Lung (tissue), 12 donors: ENCODE measurements around the gene SDF2L1. TPM values are rescaled to one million over a fixed set of nuclear protein-coding genes. Genes with fewer than 3 reads are reported as not detected.
"Not testable (repeated sequence)": the region's sequence is repeated elsewhere in the genome, so short reads cannot be mapped to it uniquely, and the experiment has no call there.

Source experiments
- ATAC-seq: fragments of 200-7000 bp; cut with Tn5 transposase; one replicate; pipeline ENCODE4 v1.9.1; 2020; ENCODE audit warnings: moderate number of reproducible peaks; ENCODE audit not compliant: insufficient read depth, low FRiP score
- DNase-seq, 3 donors: peaks; one replicate each; pipeline ENCODE4 v3.0.0-alpha.2; 2013 to 2017
- H3K27ac ChIP-seq, 2 donors: one replicate each; pipeline ENCODE4 v1.5.1; 2013; ENCODE audit warnings: mild to moderate bottlenecking in 2 of 2, moderate library complexity in 2 of 2, control low read depth in 1 of 2, inconsistent platforms in 1 of 2, low read depth in 1 of 2, low read length in 1 of 2
- H3K27me3 ChIP-seq, 3 donors: one replicate each; pipeline ENCODE4 v1.5.1; 2013; ENCODE audit warnings: low read length in 2 of 3; ENCODE audit not compliant: control insufficient read depth in 3 of 3, insufficient read depth in 3 of 3
- H3K36me3 ChIP-seq, 4 donors: one replicate each; pipeline ENCODE4 v1.5.1; 2013; ENCODE audit warnings: low read length in 4 of 4, mild to moderate bottlenecking in 1 of 4, moderate library complexity in 1 of 4; ENCODE audit not compliant: control insufficient read depth in 4 of 4, insufficient read depth in 4 of 4
- H3K4me1 ChIP-seq, 5 donors: one replicate each; pipeline ENCODE4 v1.5.1; 2013; ENCODE audit warnings: low read length in 5 of 5, mild to moderate bottlenecking in 2 of 5, moderate library complexity in 1 of 5; ENCODE audit not compliant: control insufficient read depth in 5 of 5, insufficient read depth in 5 of 5
- H3K4me3 ChIP-seq: one replicate; pipeline ENCODE4 v1.5.1; 2013; ENCODE audit warnings: mild to moderate bottlenecking, control low read depth, moderate library complexity
- H3K9ac ChIP-seq, 2 donors: one replicate each; pipeline ENCODE4 v1.5.1; 2013; ENCODE audit warnings: low read length in 2 of 2, control low read depth in 1 of 2; ENCODE audit not compliant: insufficient read depth in 1 of 2
- H3K9me3 ChIP-seq, 4 donors: one replicate each; pipeline ENCODE4 v1.5.1; 2013; ENCODE audit warnings: low read length in 3 of 4, mild to moderate bottlenecking in 1 of 4, moderate library complexity in 1 of 4; ENCODE audit not compliant: control insufficient read depth in 4 of 4, insufficient read depth in 3 of 4
- CTCF ChIP-seq: IDR thresholded peaks from 2 replicates; pipeline ENCODE4 v1.5.1; 2012; ENCODE audit warnings: mild to moderate bottlenecking; ENCODE audit errors: control extremely low read depth, extremely low read depth
- WGBS, 2 donors: extraction: QIAGEN DNeasy Blood & Tissue Kit; methylation state at CpG; one replicate each; pipeline ENCODE4 v1.1.7; 2013; 5-methylcytosine and 5-hydroxymethylcytosine counted together
- polyA plus RNA-seq, 2 donors: library from polyadenylated mRNA; stranded (reverse); fragments of 200-250 nt; gene quantifications; one replicate each; pipeline ENCODE4 v1.2.1, GENCODE V29; 2013
- total RNA-seq, 2 donors: library from RNA; depleted of rRNA in 1 of 2; stranded (reverse); fragments of >200 nt in 1 of 2; gene quantifications; one replicate each; pipeline ENCODE4 v1.2.1, GENCODE V29; 2014 to 2021
- donor health status: control.
- donor health status: control.
- donor health status: Bipolar disorder and iron deficiency.
- donor health status: healthy.
- donor health status: DM: yes; HTN: yes; CAD: no.

Gene SDF2L1
- total and polyA plus RNA-seq, 4 donors = 7.3 to 200 (median 78.1) TPM

GRCh38 chr22:21635771-21636510, 6.2 kb upstream of the SDF2L1 start:
- Histone ChIP-seq H3K9ac (no peak overlapping the region), H3K9me3 (no peaks in the 10 kb centered on the region), H3K27ac (no peak overlapping the region), H3K27me3 (no peaks in the 10 kb centered on the region), H3K4me3 (no peak overlapping the region), H3K4me1 (peaks cover 0 to 3% (median 0%) of the 10 kb centered on the region in 5 donors), H3K36me3 (no peaks in the 10 kb centered on the region)
- DNase-seq (no peak), ATAC-seq (no peak)
- 86 to 90% methylated on average over 15 of the region's 15 CpGs for WGBS, 2 donors
- no peak for TF ChIP-seq CTCF

- no peak for TF ChIP-seq CTCF
- peaks cover 0 to 9% (median 3%) of the 10 kb centered on the region in 5 donors for H3K4me1 ChIP-seq
- DNase-seq = no peak
- no peak for ATAC-seq
- no peak overlapping the region for H3K4me3 ChIP-seq
- 94 to 96% methylated on average over 17 of the region's 17 CpGs for WGBS, 2 donors
- no peaks in the 10 kb centered on the region for H3K27me3 ChIP-seq
- no peaks in the 10 kb centered on the region for H3K9me3 ChIP-seq
- H3K9ac ChIP-seq = no peak overlapping the region
- no peak overlapping the region for H3K27ac ChIP-seq
- no peaks in the 10 kb centered on the region for H3K36me3 ChIP-seq
These were observed 5.4 kb upstream of the SDF2L1 start for GRCh38 chr22:21636629-21637218.

GRCh38 chr22:21637450-21637849, 4.7 kb upstream of the SDF2L1 start:
- ATAC-seq = not testable (repeated sequence)

GRCh38 chr22:21639359-21639758, 2.7 kb upstream of the SDF2L1 start:
- 85 to 90% methylated on average over 4 of the region's 4 CpGs for WGBS, 2 donors
- no peak for TF ChIP-seq CTCF
- Histone ChIP-seq H3K4me1 (peaks cover 0 to 18% (median 3%) of the 10 kb centered on the region in 5 donors), H3K27me3 (no peaks in the 10 kb centered on the region), H3K9ac (no peak overlapping the region), H3K9me3 (no peaks in the 10 kb centered on the region), H3K4me3 (no peak overlapping the region), H3K27ac (no peak overlapping the region), H3K36me3 (peaks cover 0 to 4% (median 0%) of the 10 kb centered on the region in 4 donors)
- ATAC-seq (no peak), DNase-seq (no peak)

More at GRCh38 chr22:21637450-21637849, 4.7 kb upstream of the SDF2L1 start:
- not testable (repeated sequence) for H3K4me1 ChIP-seq, DNase-seq, H3K36me3 ChIP-seq, H3K9ac ChIP-seq, H3K9me3 ChIP-seq, H3K27me3 ChIP-seq, H3K27ac ChIP-seq, H3K4me3 ChIP-seq
- whole genome bisulfite sequencing, 2 donors = 84 to 85% methylated on average over 2 of the region's 2 CpGs
